ENCODE data around the gene CISD3.

CISD3 gene

GRCh38 chr17:38728290-38728831 is 1.8 kb upstream of the CISD3 start:
- DNase-seq (ENCODE audit: low read depth) = no peak

GRCh38 chr17:38729368-38729885 is 714 bp upstream of the CISD3 start:
- no peak for DNase-seq (ENCODE audit: low read depth)

DNA sequence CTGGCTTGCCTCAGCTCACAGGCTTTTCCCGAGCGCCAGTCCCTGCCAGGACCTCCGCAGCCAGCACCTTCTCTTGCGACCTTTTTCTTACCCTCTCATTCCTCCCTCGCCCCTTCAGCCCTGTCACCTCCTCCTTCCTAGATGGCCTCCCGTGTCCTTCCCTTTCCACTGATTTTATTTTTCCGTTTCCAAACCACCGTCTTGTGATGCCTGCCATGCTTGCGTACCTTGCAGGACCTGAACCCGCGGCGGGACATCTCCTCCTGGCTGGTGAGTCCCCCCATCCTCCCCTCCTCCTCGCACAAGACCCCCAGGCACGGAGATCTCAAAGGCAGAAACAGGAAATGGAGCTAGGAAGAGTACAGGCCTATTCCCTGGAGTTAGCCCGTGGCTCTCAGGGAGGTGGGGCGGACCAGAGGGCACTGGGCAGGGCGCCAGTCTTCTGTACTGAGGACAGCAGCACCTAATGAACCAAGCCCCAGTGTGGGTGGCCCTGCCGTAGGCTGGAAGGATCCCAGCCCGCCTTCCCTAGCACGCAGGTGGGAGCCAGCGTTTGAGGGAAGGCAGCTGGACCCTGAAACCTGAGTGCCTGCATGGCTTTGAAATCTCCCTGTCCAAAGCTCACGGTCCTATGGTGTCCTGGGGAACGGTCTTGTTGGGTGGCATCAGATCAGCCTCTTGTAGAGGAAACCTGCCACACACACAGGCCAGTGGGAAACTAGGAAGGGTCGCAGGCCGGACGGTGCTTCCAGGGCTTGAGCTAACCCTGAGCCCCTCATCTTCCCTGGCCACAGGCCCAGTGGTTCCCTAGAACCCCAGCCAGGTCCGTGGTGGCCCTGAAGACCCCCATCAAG is 612 bp downstream of the CISD3 start:
- DNase-seq (ENCODE audit: low read depth) = peak; percentile 81

- no peak for DNase-seq (ENCODE audit: low read depth)
Measured at GRCh38 chr17:38731526-38732294, 1.6 kb downstream of the CISD3 start.

DNA sequence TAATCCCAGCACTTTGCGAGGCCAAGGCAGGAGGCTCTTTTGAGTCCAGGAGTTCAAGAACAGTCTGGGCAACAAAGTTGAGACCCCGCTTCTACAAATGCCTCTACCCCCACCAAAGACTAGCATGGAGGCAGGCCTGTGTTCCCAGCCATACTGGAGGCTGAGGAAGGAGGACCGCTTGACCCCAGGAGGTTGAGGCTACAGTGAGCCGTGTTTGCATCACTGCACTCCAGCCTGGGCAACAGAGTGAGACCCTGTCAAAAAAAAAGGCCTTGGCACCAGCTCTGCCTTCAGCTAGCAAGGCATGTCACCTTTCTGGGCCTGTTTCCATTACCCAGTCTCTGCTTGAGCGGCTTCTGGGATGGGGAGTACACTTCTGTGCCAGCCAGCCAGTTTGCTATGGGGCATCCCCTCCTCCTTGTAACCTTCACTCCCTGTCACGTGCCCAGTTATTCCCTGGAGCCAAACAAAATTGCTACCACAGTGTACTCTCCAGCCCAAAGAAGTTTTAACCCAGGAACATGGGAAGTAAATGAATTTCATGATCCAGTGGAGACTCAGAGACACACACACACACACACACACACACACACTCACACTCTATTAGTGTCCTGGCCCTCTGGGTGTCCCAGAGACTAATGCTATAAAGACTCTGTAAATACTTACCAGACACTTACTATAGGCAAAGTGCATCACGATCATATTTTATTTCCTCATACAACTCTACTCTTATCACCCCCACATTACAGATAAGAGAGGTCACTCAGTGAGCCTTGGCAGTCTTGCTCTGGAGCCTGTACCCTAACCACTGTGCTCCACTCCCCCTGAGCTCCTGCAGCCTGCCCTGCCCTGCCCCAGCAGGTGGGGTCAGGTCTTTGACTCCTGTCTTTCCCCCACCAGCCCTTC is 2.5 kb downstream of the CISD3 start:
- no peak for DNase-seq (ENCODE audit: low read depth)

DNA sequence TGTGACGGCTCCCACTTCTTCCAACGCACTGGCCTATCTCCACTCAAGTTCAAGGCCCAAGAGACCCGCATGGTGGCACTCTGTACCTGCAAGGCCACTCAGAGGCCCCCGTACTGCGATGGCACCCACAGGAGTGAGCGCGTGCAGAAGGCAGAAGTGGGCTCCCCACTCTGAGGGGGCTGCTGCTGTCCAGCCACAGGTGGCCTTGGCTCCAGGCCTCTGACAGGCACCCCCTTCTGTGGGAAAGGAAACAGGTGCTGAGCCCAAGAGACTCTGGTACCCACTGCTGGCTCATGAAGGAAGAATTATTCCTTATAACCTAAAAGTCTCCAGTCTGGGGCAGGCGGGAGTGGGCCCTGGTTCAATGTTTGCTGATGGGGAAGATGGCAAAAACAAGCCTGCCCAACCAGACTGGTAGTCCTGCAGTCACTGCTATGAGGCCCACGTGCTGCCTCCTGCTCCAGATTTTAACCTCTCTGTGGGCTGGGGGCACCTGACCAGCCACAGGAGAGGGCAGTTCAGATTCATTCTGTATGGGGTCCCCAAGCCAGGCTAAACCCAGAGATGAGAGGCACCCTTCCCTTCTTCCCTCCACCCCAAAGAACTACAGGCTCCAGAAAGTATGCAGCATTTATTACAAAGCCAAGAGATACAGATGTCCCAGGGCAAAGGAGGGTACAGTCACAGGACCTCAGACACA is 3.3 kb downstream of the CISD3 start:
- DNase-seq (ENCODE audit: low read depth) = no peak

DNA sequence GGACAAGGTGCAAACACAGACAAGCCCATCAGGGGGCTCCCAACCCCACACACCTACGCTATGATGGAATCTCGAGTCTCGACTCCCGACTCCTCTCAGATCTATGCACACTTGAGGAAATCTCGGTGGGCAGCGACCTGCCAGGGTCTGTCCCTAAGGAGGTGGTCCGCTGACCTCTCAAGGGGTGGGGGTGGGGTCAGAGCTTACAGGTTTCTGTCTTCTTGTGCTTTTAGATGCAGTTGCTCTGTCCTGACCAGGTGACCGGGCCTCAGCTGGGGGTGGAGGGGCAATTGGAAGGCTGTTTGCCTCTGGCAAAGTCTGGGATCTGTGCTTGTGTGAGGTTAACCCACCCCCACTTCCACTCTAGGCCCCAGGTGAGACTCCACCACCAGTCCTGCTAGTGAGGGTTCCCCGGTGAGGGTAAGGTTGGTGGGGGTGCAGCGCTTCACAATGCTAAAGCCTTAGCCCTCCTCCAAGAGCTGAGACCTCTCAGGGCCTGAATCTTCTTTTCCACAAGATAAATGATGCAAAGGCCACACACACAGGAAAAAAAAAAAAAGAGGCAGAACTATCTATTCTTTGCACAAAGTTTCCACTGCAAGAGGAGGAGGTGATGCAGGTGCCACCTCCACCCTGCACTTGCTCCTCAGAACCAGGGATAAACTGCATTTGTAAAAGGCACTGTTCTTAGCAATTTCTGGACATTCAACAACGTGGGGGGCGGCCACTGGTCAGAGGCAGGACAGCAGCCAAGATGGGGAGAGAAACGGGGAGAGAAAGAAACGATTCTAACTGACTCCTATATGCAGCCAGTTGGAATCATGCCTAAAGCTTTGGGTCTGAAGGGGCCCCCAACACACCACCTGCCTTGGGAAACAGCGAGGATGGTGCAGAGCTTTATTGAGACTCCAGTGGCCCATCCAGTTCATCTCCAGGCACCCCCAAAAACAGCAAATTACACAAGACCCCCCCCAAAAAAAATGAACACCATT is 4.1 kb downstream of the CISD3 start:
- DNase-seq (ENCODE audit: low read depth) = peak; percentile 41

DNA sequence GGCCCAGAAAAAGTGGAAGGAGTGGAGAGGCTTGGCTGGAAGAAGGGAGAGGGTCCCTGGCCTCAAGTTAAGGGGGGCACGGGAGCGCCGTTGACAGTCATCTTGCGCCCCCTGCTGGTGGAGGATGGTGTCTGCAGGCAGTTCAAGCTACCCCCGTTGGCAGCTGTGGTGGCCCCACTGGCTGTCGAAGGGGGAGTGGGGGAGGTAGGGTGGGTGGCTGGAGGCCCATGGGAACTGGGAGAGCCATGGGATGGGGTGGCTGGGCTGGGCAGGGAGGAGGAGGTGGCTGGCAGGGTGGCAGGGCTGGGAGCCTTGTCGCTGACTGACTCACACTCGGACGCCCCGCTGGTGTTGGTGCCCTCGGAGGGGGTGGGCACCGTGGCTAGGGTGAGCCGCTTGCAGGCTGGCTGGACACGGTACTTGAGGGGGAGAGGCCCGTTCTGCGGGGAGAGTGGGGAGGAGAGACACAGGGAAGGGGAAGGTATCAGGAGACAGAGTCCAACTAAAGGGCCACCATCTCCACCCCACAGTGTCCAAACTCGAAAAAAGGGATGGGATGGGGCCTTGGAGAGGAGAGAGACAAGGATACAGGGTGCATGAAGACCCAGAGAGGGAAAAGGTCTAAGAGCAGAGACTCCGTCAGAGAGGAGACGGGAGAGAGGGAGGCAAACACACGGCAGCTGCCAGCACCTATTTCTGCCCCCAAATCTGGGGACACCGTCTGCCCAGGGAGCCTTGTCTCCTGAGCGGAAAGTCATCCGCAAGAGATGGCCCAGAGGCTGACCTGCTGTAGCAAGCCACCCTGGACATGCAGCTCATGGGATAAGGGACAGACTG is 5.2 kb downstream of the CISD3 start:
- peak; percentile 62 for DNase-seq (ENCODE audit: low read depth)

- DNase-seq (ENCODE audit: low read depth) = no peak
Measured at GRCh38 chr17:38738007-38738662, 8.0 kb downstream of the CISD3 start.

DNA sequence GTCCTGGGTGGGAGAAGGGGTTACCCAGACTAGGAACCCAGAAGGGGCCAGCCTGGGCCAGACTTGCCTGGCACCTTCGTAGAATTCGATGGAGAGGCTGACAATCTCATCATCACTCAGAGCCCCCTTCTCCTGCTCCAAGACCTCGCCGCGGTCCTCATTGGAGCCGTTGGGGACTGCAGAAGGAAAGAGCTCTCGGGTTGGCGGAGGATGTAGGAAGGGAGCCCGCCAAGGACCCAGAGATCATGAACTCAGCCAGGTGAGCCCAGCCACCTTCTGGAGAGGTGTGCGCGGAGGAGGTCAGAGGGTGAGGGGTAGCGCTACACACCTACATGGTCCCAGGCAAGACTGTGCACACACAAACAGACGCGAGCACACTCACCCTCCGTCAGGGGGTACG is 8.5 kb downstream of the CISD3 start:
- no peak for DNase-seq (ENCODE audit: low read depth)

- DNase-seq (ENCODE audit: low read depth) = no peak
Measured at GRCh38 chr17:38739305-38739704, 9.2 kb downstream of the CISD3 start.

- no peak for DNase-seq (ENCODE audit: low read depth)
Measured at GRCh38 chr17:38740044-38740443, 9.9 kb downstream of the CISD3 start.

- DNase-seq (ENCODE audit: low read depth) = no peak
Measured at GRCh38 chr17:38740806-38741205, 10.7 kb downstream of the CISD3 start.

DNA sequence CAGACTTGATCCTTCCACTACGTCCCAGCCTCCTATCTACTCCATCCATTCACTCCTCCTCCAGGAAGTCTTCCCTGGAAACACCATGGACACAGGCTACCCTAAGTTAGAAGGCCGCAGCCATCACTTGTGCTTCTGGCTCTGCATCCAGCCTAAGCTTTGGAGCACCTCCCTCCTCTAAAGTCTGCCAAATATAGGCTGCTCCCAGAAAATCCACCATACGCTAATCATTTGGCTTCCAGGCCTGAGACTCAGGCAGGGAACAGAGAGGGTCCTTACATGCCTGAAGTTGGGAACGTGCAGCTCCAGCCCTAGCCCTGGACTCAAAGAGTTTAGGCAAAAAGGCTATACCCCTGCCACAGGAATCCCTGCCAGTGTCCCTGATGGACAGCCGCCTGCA is 11.3 kb downstream of the CISD3 start:
- no peak for DNase-seq (ENCODE audit: low read depth)

- no peak for DNase-seq (ENCODE audit: low read depth)
Measured at GRCh38 chr17:38741921-38742410, 11.8 kb downstream of the CISD3 start.

- DNase-seq (ENCODE audit: low read depth) = peak; percentile 60
Measured at GRCh38 chr17:38742411-38743308, 12.5 kb downstream of the CISD3 start.

DNA sequence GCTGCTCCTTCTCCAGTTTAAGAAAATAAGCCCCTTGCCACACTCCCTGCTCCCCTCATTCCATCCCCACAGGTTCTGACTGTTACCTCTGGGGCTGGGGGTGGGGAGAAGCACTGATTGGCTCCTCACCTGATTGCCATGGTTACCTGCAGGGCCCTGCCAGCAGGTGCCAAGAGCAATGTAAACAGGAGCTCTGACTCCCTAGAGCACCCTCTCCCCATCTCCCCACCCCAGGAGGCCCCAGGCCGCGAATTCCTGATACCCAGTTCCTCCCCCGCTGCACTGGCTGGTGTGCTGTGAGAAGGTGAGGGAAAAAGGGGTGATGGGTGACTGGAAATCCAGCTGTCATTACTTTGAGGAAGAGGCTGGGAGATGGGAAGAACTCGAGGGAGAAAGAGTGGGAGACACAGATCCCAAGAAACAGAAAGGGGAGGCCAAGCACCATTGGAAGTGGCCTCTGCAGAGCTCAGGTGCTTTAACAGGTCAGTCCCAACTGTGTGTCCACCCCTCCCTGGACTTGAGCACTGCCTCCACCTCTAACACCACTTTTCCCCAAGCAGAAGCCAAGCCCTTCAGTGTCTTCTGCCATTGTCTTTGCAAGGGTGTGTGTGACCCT is 13.5 kb downstream of the CISD3 start:
- DNase-seq (ENCODE audit: low read depth) = no peak
